Epidermal melanocyte (primary cell): Measurements from ENCODE around the gene KIAA1217.

Experiments
- DNase-seq: peaks from one replicate; pipeline ENCODE4 v3.0.0; 2011; ENCODE audit warnings: low spot score; ENCODE audit not compliant: insufficient read length

KIAA1217 gene

DNA sequence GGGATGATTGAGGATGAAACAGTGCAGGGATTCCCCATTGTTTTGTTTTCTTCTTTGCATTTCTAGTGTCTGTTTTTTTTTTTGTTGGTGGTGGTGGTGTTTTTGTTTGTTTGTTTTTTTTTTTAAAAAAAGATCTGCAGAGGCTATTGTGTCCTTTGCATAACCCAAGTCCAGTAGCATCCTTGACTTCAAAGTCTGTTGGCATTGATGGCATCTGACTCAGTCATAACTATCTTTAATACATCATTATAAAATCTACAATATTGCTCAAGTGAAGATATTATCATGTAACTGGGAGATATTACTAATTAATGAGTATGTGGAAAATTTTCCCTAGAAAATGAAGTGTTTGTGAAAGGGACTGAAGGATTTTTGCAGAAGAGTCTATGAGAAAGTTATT, 70.2 kb downstream of the KIAA1217 start:
- no peak for DNase-seq

DNA sequence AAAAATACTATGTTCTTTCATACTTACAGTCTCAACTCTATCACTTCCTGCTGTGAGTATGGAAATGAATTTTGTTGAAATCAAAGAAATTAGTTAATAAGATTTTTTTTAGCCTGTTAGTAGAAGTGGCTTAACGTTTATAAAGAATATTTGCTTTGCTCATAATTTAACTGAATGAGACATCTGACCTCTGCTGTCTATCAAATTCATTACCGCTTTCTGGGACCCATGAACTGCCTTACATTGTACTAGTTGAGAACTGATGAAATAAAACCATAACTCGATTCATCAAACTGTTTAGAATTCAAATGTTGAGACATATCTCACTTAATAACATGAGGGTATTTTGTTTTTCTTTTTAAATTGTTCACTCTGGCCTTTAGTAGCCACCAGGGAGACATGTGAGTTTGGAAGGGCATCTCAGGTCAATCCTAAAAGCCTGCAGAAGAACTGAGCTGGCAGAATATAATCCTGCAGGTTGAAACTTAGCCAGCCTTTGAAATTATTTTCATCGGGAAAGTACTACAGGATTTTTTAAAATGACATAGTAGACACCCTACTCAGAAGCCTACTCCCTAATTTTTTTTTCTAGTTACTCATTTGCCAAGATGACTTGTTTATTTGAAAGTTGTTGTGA, 78.7 kb downstream of the KIAA1217 start:
- DNase-seq = no peak

DNA sequence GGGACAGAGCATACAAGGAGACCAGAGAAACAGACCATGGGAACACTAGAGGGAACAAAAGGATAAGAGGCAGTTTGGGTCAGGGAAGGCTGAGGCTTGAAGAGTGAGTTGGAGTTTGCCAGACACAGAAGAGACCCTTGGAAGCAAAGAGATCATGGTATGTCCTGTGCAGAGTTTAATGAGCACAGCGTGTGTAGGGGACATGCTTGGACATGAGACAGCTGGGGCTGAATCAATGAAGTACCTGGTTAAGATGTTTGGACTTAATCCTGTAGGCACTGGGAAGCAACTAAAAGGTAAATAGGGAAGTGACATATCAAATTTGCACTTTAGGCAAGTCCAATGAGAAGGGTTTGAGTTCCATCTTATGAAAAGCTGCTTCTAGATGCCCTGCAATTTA, 79.6 kb downstream of the KIAA1217 start:
- no peak for DNase-seq

DNA sequence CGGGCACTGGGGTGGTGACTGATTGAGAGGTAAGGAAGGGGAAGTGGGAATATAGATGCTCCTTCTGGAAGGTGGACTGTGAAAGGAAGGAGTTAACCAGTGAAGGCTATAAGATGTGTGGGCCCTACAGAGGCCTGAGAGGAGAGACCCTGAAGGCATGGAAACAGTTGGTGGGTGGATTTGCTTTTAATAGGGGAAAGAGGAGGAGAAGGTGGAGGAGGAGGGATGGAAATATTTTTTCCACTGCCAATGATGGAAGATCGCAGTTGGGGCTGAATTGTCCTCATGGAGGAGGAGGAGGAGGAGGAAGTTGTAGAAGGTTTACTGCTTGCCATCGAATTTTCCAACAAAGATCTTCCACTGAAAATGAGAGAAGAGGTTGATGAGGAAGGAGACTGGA, 80.3 kb downstream of the KIAA1217 start:
- DNase-seq = no peak

DNA sequence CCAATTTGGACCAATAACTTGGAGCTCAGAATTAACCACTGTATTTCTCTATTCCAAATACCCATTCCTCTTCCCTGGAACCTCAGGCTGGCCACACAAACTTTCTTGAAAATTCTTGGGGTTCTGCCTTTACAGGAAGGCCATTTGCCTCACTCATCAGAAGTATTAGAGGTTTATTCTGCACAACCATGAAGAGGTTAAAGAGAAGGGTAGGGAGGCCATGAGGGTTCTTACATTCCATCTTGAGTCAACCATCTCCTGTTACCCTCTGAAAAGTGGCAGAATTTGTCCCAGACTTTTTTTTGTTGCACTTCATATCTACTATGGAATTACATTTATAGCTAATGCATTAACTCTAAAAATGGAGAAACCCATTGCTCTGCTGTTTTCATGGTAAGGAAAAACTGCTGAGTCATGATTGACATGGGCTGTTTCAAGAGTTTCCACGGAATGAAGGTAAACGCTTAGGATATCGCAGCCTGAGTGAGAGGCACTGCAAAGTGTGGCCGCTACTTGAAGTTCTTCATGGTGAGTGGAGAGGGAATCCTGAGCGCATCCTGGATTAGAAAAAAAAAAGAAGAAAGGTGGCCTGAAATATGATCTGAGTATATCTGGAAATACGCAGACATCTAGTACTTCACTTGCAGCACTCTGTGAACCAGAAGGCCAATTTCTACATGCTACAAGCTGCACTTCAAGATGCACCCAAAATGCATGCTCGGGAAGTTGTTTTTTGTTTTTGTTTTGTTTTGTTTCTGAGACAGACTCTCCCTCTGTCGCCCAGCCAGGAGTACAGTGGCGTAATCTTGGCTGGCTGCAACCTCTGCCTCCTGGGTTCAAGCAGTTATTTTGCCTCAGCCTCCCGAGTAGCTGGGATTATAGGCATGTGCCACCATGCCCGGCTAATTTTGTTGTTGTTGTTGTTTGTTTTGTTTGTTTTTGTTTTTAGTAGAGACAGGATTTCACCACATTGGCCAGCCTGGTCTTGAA, 83.7 kb downstream of the KIAA1217 start:
- no peak for DNase-seq

DNA sequence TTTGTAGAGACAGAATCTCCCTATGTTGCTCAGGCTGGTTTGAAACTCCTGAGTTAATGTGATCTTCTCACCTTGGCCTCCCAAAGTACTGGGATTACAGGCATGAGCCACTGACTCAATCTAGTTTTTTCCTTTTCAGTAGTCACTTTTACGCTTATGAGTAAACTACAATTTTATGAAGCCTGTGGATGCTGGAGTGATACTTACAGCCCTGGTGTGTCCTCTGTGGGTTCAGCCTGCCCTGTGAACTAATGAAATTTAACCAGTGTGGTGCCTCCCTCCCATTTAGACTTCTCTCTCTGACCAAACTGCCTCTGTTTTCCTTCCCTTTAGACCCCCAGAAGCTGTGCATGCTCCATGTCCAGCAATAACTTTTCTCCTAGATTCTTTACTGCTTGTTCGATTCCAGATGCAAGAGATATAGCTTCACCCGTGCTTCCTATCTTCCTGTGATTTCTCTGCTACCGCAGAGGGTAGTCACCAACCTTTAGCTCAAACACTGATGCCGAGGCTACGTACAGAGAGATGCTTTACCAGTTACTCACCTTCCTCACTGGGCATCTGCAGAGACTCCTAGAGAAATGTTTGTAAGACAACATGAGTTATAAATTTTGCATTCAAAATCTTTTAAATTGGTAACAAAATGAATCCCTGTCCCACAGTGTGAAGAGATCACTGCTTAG, 90.8 kb downstream of the KIAA1217 start:
- no peak for DNase-seq

DNA sequence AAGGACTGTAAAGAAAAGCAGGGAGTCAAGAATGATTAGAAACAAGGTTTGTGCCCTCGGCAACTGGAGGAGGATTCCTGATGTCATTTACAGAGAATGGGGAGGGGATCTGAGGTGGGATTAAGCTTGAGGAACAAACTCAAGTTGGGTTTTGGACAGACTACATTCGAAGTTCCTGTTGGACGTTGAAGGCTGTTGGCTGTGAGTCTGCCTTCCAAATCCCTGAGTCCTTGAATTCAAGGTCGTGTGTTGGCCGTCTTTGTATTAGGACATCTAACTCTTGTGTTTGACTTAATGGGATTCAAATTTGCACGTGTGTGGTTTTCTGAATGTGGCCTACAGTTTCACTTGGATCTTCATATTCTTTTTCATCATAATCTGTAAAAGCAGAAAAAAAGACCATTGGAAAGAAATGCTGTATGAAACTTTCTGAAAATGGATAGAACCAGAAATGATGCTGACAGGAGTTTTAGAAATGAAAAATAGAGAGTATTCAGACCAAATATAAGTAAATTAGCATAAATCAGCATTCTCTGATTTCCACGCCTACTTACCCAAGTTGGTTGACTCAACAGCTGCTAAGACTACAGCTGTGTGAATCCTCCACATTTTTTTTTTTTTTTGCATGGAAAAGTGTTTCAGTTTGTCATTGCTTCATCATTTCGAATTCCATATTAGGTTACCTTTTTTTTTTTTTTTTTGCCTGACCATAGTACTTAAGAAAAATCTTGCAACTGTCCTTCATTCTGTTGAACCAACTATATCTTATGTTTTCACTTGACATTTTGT, 94.8 kb downstream of the KIAA1217 start:
- DNase-seq = no peak

DNA sequence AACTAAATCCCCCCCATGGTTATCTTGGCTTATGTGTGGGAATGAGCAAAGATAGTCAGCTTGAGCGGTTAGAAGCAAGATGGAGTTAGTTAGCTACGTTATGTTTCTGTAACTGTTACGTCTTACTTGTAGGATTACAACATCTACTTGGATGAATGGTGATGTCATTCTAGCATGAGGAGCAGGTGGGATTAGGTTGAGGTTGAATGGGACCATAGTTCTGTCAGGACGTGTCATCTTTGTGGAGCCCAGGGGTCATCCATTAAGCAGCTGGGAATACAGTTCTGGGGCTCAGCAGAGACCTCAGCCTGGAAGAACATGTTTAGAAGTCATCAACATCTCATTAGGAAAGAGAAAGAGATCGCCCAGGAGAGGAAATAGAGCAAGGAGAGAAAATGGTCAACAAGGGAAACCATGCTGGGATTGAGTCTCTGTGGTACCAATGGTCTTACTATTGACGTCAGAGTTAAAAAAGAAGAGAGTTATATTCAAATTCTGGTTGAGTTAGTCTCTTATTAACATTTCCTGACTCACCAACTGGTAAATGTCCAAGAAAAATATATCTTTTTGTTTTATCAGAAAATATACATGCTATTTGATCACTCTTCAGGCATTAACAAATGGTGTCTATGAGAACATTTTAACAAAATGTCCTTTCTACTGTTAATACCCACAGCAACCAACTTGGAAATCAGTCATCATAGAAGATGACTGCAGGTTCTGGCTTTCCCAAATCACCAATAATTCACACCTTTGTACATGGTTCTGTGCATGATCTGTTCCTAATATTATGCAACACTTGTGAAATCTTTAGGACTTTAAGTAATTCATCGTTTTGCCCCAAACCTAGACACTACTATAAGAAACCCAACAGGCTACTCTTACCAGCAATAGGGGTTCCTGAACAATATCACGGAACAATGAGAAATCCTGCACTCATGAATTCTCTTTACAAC, 96.9 kb downstream of the KIAA1217 start:
- DNase-seq = no peak

DNA sequence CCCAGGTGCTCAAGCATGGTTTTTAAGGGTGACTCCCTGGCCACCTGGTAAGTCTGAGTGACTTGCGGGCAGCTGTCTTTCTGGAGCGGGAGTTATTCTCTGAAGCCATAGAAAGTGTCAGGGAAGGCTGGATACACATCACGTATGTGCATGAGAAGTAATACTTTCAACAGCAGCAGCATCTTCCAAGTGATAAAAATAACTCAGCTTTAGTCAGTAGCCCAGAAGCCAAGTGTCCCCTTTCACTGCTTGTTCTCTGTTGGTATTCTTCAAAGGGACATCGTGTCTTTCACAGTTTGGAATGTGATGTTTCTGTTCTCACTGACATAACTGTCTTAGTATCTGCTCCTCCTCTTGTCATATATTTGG, 97.6 kb downstream of the KIAA1217 start:
- DNase-seq = no peak

DNA sequence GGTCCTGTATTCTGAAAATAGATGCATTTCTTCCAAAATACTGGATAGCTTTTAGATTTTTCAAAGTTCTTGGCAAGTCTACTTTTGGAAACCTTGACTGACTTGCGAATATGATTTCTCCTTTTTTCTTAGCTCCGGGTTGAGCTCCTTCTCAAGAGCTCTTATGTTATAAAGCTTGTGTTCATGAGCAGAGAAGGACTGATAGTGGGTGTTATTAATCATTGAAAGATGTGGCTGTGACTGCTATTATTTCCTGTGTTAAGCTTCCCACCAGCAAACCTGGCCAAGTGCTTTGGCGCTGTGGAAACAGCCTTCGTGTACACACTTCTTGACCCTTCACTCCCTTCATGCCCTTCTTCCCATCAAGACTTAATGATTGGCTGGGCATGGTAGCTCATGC, 98.2 kb downstream of the KIAA1217 start:
- DNase-seq = no peak

DNA sequence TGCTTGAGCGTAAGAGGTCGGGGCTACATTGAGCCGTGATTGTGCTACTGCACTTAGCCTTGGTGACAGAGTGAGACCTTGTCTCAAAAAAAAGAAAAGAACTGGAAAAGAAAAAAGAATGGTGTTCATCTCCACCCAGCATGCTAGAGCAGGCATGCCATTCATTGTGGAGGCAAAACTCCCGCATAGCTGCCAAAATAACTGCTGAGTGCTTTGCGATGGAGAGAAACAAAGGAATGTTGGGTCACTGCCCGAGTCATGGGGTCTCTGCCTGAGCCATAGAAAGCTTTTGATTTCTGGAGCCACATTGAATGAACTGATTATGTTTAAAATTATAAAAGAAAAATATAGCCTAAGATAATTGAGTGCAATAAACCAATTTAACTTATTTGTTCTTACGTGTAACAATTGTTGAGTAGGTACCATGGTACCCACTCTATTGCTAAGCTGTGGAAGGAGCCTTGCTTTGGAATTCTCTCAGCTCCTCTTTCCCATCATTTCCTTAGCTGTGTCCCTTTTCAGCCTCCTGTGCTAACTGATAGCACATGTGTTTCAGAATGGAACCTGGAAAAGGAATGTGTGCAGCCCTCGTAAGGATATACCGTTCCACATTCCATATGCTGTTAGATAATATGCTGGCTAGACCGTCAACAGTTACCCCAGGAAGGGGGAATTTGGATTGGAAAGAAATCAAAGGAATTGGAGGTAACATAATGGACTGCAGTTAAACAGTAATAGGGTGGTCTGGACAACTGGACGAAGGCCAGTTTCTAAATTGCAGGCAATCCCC, 99.0 kb downstream of the KIAA1217 start:
- no peak for DNase-seq

DNA sequence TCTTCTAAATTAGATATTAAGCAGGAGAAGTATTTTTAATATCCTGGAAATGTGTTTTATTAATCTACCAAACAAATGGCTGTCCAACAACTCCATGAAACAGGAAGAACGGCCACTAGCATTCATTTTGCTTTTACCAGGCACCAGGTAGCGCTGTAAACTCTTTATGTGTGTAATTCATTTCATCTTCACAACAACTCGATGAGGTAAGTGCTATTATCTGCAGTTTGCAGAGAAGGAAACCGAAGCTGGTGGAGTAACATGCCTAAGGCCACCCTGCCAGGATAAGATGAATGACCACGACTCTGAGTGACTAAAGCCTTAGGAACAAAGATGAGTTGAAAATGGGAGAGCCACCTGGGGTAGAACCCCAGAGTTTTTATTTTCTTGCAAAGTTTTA, 101.2 kb downstream of the KIAA1217 start:
- DNase-seq = no peak

DNA sequence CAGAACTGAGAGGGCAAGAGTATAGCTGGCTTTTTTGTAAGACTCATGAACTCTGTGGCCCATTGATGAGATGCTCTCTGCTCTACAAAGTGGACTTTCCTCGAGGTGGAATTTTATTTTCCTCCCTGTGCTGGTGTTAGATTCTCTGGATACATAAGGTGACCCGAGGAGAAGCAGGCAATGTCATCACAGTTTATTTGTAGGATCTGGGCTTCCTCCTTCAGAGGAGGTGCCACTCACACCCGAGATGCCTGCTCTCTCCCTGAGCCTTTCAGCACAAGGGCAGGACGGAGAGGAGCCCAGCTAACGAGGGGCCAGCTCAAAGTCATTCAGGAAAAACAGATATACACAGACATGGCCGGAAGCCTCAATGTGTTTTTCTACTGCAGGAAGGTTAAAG, 103.0 kb downstream of the KIAA1217 start:
- no peak for DNase-seq

DNA sequence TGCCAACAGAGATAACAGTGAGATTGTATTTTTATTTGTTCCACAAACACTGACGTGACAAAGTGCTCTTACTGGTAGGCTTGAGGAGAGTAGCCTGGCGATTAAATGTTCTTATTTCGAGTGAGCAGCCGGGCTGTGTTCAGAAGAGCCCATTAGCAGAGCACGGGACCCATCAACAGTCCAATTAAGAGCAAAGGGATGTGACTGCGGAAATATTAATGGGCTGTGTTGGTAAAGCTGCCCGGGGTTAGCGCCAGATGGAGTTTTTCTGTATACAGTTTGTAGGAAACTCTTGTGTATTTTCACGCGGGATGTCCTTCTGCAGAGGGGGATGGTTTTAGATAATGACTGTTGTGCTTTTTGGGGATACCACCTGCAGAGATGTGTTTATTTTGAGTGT, 104.3 kb downstream of the KIAA1217 start:
- no peak for DNase-seq

DNA sequence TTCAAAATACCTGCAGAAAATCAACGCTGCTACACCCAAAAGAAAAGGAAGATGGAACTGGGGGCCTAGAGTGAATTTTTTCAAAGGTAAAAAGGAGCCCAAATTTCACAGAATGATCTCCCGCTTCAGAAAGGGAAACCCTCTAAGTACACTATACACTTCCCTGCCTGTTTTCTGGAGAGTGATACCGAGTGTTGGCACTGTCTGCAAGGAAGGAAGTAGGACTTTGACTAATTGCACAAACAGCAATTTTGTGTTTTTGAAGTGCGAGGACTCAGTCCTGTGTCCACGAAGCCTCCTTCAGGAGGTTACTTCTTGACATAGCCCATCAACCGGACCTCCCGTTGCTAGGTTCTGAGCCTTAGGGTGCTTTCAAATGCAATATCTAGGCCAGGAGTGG, 106.3 kb downstream of the KIAA1217 start:
- no peak for DNase-seq

DNA sequence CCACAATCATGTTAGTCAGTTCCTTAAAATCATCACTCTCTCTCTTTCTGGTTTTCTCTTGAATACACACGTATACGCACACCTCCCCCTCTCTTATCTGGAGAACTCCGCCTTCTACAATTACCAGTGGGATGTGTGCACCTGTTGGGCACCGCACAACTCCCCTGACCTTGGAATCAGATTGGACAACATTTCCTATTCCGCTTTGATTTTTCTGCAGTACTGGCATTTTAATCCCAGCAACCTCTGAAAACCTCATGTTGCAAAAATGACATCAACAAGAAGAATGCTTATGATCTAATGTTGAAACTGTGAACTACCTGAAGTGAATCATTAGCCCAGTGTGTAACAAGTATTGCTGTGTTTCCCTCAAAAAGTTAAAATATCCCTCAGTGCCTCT, 109.6 kb downstream of the KIAA1217 start:
- no peak for DNase-seq

DNA sequence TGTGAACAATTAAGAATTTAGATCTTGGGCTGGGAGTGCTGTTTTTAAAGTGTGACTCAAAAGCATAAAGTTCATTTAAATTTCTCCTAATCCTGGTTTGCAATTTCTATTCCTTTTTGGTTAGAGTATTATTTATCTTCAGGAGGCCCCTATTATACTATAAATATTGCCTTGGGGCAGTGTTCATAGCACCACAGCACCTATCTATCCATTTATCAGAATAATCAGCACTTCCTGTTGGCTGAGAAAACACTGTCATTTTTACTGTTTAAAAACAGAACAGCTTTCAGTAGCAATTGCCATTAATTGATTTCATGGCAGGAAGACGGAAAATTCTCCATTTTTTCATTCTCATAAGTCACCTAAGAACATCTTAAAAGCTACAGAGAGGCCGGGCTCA, 111.4 kb downstream of the KIAA1217 start:
- no peak for DNase-seq

DNA sequence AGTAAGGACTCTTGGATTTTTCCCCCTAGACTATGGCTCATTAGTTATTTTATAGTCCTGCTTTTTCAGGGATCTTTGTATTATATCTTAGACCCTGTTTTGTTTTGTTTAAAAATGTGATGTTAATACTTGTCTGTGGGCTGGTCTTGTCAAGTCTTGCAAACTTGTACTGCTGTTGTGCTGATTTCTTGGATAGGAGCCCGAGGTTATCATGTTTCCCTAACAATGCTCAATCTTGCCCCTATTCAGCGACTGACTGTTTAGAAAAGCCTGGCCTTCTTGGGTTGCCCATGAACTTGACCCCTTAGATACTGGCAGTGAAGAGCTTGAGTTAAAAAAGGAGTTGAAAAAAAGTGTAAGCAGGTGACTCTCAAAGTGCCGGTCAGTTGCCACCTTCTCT, 115.7 kb downstream of the KIAA1217 start:
- no peak for DNase-seq

DNA sequence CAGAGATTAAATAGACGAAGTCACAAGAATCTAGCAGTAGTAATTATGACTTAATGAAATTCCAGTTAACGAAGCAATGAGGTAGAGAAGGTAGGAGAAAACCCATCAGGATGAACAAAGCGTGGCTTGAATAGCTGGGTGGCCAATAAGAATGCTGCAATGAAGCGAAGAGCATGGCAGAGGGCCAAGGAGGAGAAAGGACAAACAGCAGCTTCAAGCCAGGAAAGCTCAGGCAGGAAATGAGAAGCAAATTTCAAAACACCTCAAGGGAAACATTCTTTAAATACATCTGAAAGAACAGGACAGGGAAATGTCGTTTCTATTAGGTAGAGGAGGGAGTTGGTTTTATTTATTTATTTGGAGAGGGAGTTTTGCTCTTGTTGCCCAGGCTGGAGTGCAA, 122.5 kb downstream of the KIAA1217 start:
- DNase-seq = no peak

DNA sequence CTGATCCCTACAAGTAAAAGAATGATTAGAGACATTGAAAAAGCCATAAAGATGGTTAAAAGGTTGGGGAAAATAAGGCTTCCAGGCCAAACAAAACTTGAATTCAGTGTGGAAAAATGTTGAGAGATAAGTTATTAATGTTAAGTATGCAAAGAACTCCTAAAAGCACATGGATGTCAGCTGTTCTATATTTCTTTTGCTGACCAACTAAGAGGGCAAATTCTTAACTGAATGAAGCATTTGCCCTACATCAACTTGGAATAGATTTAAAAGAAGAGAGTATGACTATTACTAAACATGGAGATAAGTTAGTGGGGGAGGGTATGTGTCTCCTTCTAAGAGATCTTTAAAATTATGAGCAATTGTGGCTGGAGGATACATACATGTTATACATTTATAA, 124.8 kb downstream of the KIAA1217 start:
- no peak for DNase-seq
